SK-N-SH (cell line): Measurements from ENCODE around the gene INSC.

Source experiments
- CTCF ChIP-seq: fragments of 200-600 bp; sonication (generic); IDR thresholded peaks from 2 replicates; pipeline ENCODE4 v1.6.1; 2017; ENCODE audit warnings: antibody characterized with exemption, mild to moderate bottlenecking, moderate library complexity
- ELF1 ChIP-seq: IDR thresholded peaks from 2 replicates; pipeline ENCODE4 v1.4.0; 2012
- EP300 ChIP-seq, 2 experiments: IDR thresholded peaks; 2 replicates each; pipeline versions ENCODE4 v1.4.0 to v1.6.1; 2012; ENCODE audit warnings: borderline replicate concordance in 1 of 2, low read depth in 1 of 2, low read length in 1 of 2
- EZH2phosphoT487 ChIP-seq: fragments of 200-600 bp; sonication (generic); IDR thresholded peaks from 2 replicates; pipeline ENCODE4 v1.6.1; 2017; ENCODE audit warnings: low read depth, mixed run types, mild to moderate bottlenecking, antibody characterized with exemption, moderate library complexity, borderline replicate concordance
- JUND ChIP-seq: IDR thresholded peaks from 2 replicates; pipeline ENCODE4 v1.4.0; 2012
- POLR2AphosphoS5 ChIP-seq: IDR thresholded peaks from 2 replicates; pipeline ENCODE4 v1.6.1; 2012; ENCODE audit warnings: low read depth, low read length
- RAD21 ChIP-seq: IDR thresholded peaks from 2 replicates; pipeline ENCODE4 v1.6.1; 2012; ENCODE audit warnings: mild to moderate bottlenecking, low read length
- SMC3 ChIP-seq: IDR thresholded peaks from 2 replicates; pipeline ENCODE4 v1.6.1; 2012; ENCODE audit warnings: low read depth, low read length, improper control_type of control experiment
- TF ChIP-seq, protein P1 (sequence below): fragments of 150-350 bp; IDR thresholded peaks from 2 replicates; pipeline ENCODE4 v1.6.1; 2017; ENCODE audit warnings: antibody characterized with exemption, low read length, low read depth, borderline replicate concordance
- TF ChIP-seq, protein P2 (sequence below): IDR thresholded peaks from 2 replicates; pipeline ENCODE4; 2012

DNA sequence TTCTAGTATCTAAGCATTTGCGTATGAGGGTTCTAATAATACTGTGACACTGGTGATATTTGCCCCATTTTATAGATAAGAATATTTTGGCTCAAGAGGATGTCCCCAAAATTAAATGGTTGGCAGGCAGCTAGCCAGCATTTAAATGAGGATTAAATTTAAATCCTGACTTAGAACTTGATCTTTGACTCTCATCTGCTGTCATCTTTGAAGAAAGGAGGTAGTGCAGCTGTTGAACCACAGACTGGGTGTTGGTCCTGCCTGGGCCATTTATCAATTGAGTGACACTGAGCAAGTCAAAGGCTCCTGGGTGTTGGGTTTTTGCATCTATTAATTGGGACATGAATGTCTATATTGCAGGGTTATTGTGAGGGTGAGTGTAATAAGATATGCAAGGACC is 112.3 kb downstream of the INSC start:
- TF ChIP-seq CTCF, result no peak
- no peak for TF ChIP-seq EP300 (IDR thresholded peaks at IDR 0.05; ENCODE audit: borderline replicate concordance in 1 of 2, low read depth in 1 of 2, low read length in 1 of 2)
- no peak for TF ChIP-seq ELF1
- TF ChIP-seq RAD21, result no peak
- TF ChIP-seq SMC3, result no peak
- no peak for TF ChIP-seq POLR2AphosphoS5
- TF ChIP-seq JUND, result no peak
- TF ChIP-seq, protein P1, sequence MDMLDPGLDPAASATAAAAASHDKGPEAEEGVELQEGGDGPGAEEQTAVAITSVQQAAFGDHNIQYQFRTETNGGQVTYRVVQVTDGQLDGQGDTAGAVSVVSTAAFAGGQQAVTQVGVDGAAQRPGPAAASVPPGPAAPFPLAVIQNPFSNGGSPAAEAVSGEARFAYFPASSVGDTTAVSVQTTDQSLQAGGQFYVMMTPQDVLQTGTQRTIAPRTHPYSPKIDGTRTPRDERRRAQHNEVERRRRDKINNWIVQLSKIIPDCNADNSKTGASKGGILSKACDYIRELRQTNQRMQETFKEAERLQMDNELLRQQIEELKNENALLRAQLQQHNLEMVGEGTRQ, result no peak
- TF ChIP-seq EZH2phosphoT487, result no peak
- TF ChIP-seq, protein P2, sequence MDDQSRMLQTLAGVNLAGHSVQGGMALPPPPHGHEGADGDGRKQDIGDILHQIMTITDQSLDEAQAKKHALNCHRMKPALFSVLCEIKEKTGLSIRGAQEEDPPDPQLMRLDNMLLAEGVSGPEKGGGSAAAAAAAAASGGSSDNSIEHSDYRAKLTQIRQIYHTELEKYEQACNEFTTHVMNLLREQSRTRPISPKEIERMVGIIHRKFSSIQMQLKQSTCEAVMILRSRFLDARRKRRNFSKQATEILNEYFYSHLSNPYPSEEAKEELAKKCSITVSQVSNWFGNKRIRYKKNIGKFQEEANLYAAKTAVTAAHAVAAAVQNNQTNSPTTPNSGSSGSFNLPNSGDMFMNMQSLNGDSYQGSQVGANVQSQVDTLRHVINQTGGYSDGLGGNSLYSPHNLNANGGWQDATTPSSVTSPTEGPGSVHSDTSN, result no peak
